Neural progenitor cell (in vitro differentiated cells): Measurements from ENCODE around the gene CIB2. TPM values are rescaled to one million over a fixed set of nuclear protein-coding genes. Genes with fewer than 3 reads are reported as not detected.

Experiments used
- DNase-seq: peaks from one replicate; pipeline ENCODE4 v3.0.0-alpha.2; 2016; ENCODE audit warnings: low spot score
- H2AFZ ChIP-seq: fragments of 200-600 bp; sonication (generic); replicated peaks from 2 replicates; pipeline ENCODE4 v1.6.1; 2016; ENCODE audit warnings: antibody characterized with exemption
- H3F3A ChIP-seq: fragments of 200-600 bp; sonication (generic); 2 replicates; pipeline ENCODE4 v1.6.1; 2016; ENCODE audit warnings: antibody characterized with exemption, low read depth
- H3K27ac ChIP-seq: fragments of 200-600 bp; sonication (generic); 2 replicates; pipeline ENCODE4 v1.5.1; 2016; ENCODE audit warnings: mild to moderate bottlenecking
- H3K27me3 ChIP-seq: fragments of 200-600 bp; sonication (generic); 2 replicates; pipeline ENCODE4 v1.6.1; 2016; ENCODE audit warnings: mild to moderate bottlenecking, moderate library complexity
- H3K36me3 ChIP-seq: fragments of 200-600 bp; sonication (generic); 2 replicates; pipeline ENCODE4 v1.5.1; 2016
- H3K4me1 ChIP-seq: fragments of 200-600 bp; sonication (generic); 2 replicates; pipeline ENCODE4 v1.6.1; 2016; ENCODE audit warnings: mixed run types
- H3K4me2 ChIP-seq: fragments of 200-600 bp; sonication (generic); 2 replicates; pipeline ENCODE4 v1.6.1; 2016
- H3K4me3 ChIP-seq: fragments of 200-600 bp; sonication (generic); 2 replicates; pipeline ENCODE4 v1.5.1; 2016
- H3K79me2 ChIP-seq: fragments of 200-600 bp; sonication (generic); 2 replicates; pipeline ENCODE4 v1.6.1; 2016; ENCODE audit warnings: low read depth
- H3K9ac ChIP-seq: fragments of 200-600 bp; sonication (generic); 2 replicates; pipeline ENCODE4 v1.6.1; 2016
- H3K9me3 ChIP-seq: fragments of 200-600 bp; sonication (generic); 2 replicates; pipeline ENCODE4 v1.5.1; 2016; ENCODE audit warnings: low read depth
- H4K20me1 ChIP-seq: fragments of 200-600 bp; sonication (generic); 2 replicates; pipeline ENCODE4 v1.6.1; 2016; ENCODE audit warnings: low read depth
- H3K27ac Mint-ChIP-seq: 3 replicates; pipeline ENCODE4 v1.8.0; 2021; ENCODE audit warnings: mixed read lengths
- H3K27me3 Mint-ChIP-seq: 2 replicates; pipeline ENCODE4 v1.8.0; 2022; ENCODE audit warnings: low read depth, mild to moderate bottlenecking, inconsistent platforms, moderate library complexity, mixed read lengths; ENCODE audit not compliant: insufficient read depth
- H3K36me3 Mint-ChIP-seq: 3 replicates; pipeline ENCODE4 v1.8.0; 2021; ENCODE audit warnings: mixed read lengths
- H3K4me1 Mint-ChIP-seq: 3 replicates; pipeline ENCODE4 v1.8.0; 2021; ENCODE audit warnings: mixed read lengths
- H3K4me3 Mint-ChIP-seq: 3 replicates; pipeline ENCODE4 v1.8.0; 2021; ENCODE audit warnings: mild to moderate bottlenecking, moderate library complexity, mixed read lengths
- H3K9me3 Mint-ChIP-seq: 3 replicates; pipeline ENCODE4 v1.8.0; 2020; ENCODE audit warnings: mixed read lengths
- CTCF ChIP-seq: fragments of 200-600 bp; sonication (generic); IDR thresholded peaks from 2 replicates; pipeline ENCODE4 v1.5.1; 2017; ENCODE audit warnings: antibody characterized with exemption, mild to moderate bottlenecking
- EZH2 ChIP-seq: fragments of 200-600 bp; sonication (generic); IDR thresholded peaks from 2 replicates; pipeline ENCODE4 v1.6.1; 2017; ENCODE audit warnings: antibody characterized with exemption, mild to moderate bottlenecking, moderate library complexity
- EZH2phosphoT487 ChIP-seq: fragments of 200-600 bp; sonication (generic); IDR thresholded peaks from 2 replicates; pipeline ENCODE4 v1.6.1; 2017; ENCODE audit warnings: antibody characterized with exemption
- total RNA-seq: library from RNA; depleted of rRNA; stranded (reverse); fragments of >200 nt; gene quantifications from 2 replicates; pipeline ENCODE4 v1.2.3, GENCODE V29; 2015; ENCODE audit warnings: low replicate concordance

The CIB2 gene
- total RNA-seq, 1 donor from 2014 or later = 40.6 TPM

- H3F3A ChIP-seq = peaks cover 22% of the 10 kb centered on the region
- no peak overlapping the region for H2AFZ ChIP-seq
- peaks cover 33% of the 10 kb centered on the region for H3K4me1 ChIP-seq
- Mint-ChIP-seq H3K4me1 (peaks cover 41% of the 10 kb centered on the region), H3K36me3 (no peaks in the 10 kb centered on the region), H3K9me3 (no peaks in the 10 kb centered on the region), H3K27me3 (no peaks in the 10 kb centered on the region), H3K27ac (no peak overlapping the region), H3K4me3 (no peak overlapping the region)
- no peaks in the 10 kb centered on the region for H3K9me3 ChIP-seq
- no peak overlapping the region for H3K4me3 ChIP-seq
- no peak for DNase-seq
- H3K36me3 ChIP-seq = no peaks in the 10 kb centered on the region
- H3K27ac ChIP-seq = no peak overlapping the region
- no peaks in the 10 kb centered on the region for H3K27me3 ChIP-seq
- H3K79me2 ChIP-seq = peaks cover 47% of the 10 kb centered on the region
- H3K9ac ChIP-seq = no peak overlapping the region
- TF ChIP-seq EZH2phosphoT487 (no peak), EZH2 (no peak), CTCF (no peak)
- H3K4me2 ChIP-seq = no peak overlapping the region
- H4K20me1 ChIP-seq = peaks cover 20% of the 10 kb centered on the region
These were observed 59.0 kb downstream of the CIB2 start for GRCh38 chr15:78072080-78072892.

GRCh38 chr15:78071383-78071782 is 59.9 kb downstream of the CIB2 start:
- no peak overlapping the region for H3K27ac ChIP-seq
- H3K36me3 Mint-ChIP-seq = no peaks in the 10 kb centered on the region
- no peak overlapping the region for H3K4me3 Mint-ChIP-seq
- no peaks in the 10 kb centered on the region for H3K9me3 Mint-ChIP-seq
- peaks cover 16% of the 10 kb centered on the region for H4K20me1 ChIP-seq
- H3F3A ChIP-seq = peaks cover 15% of the 10 kb centered on the region
- H3K79me2 ChIP-seq = peaks cover 43% of the 10 kb centered on the region
- H3K4me1 Mint-ChIP-seq = peaks cover 41% of the 10 kb centered on the region
- H3K4me1 ChIP-seq = peaks cover 32% of the 10 kb centered on the region
- H3K4me2 ChIP-seq = no peak overlapping the region
- no peaks in the 10 kb centered on the region for H3K36me3 ChIP-seq
- no peak overlapping the region for H3K9ac ChIP-seq
- TF ChIP-seq EZH2 (no peak), CTCF (no peak), EZH2phosphoT487 (no peak)
- H3K27me3 Mint-ChIP-seq = no peaks in the 10 kb centered on the region
- DNase-seq = no peak
- H3K27ac Mint-ChIP-seq = no peak overlapping the region
- no peaks in the 10 kb centered on the region for H3K9me3 ChIP-seq
- no peak overlapping the region for H2AFZ ChIP-seq
- H3K4me3 ChIP-seq = no peak overlapping the region
- no peaks in the 10 kb centered on the region for H3K27me3 ChIP-seq

- Histone ChIP-seq H3K4me1 (peaks cover 23% of the 10 kb centered on the region), H2AFZ (no peak overlapping the region), H3F3A (peaks cover 7% of the 10 kb centered on the region), H4K20me1 (peaks cover 6% of the 10 kb centered on the region), H3K27me3 (no peaks in the 10 kb centered on the region), H3K79me2 (peaks cover 39% of the 10 kb centered on the region), H3K4me2 (no peak overlapping the region), H3K9me3 (no peaks in the 10 kb centered on the region), H3K9ac (no peak overlapping the region), H3K4me3 (no peak overlapping the region), H3K36me3 (no peaks in the 10 kb centered on the region), H3K27ac (no peak overlapping the region)
- no peak overlapping the region for H3K4me3 Mint-ChIP-seq
- TF ChIP-seq EZH2phosphoT487 (no peak), EZH2 (no peak), CTCF (no peak)
- H3K36me3 Mint-ChIP-seq = no peaks in the 10 kb centered on the region
- peaks cover 35% of the 10 kb centered on the region for H3K4me1 Mint-ChIP-seq
- H3K27me3 Mint-ChIP-seq = no peaks in the 10 kb centered on the region
- H3K27ac Mint-ChIP-seq = no peak overlapping the region
- H3K9me3 Mint-ChIP-seq = no peaks in the 10 kb centered on the region
- no peak for DNase-seq
These were observed 61.1 kb downstream of the CIB2 start for GRCh38 chr15:78070049-78070700.
